K562 (cell line): ENCODE results near the gene IGFALS. TPM values are rescaled to one million over a fixed set of nuclear protein-coding genes. Genes with fewer than 3 reads are reported as not detected.

ENCODE experiments used
- ARID1B ChIP-seq: fragments of 450-650 bp; IDR thresholded peaks from 2 replicates; pipeline ENCODE4 v1.6.1; 2016; ENCODE audit warnings: antibody characterized with exemption, mild to moderate bottlenecking, inconsistent platforms
- BHLHE40 ChIP-seq: IDR thresholded peaks from 2 replicates; pipeline ENCODE4 v1.6.1; 2011; ENCODE audit warnings: low read length, improper control_type of control experiment
- CBFA2T2 ChIP-seq: fragments of 450-650 bp; conservative IDR thresholded peaks from 2 replicates; pipeline ENCODE4 v1.6.1; 2017; ENCODE audit warnings: mild to moderate bottlenecking
- CBX8 ChIP-seq: fragments of 200-600 bp; sonication (generic); IDR thresholded peaks from 2 replicates; pipeline ENCODE4 v1.6.1; 2012; ENCODE audit warnings: borderline replicate concordance, mixed run types, low read depth, mild to moderate bottlenecking, moderate library complexity, mixed read lengths, low read length, control low read depth, inconsistent platforms; ENCODE audit not compliant: poor library complexity, severe bottlenecking; ENCODE audit errors: extremely low read depth
- ESRRB ChIP-seq: fragments of 250-450 bp; sonication (Bioruptor Pico); IDR thresholded peaks from 2 replicates; pipeline ENCODE4 v1.5.0; 2020; ENCODE audit warnings: mild to moderate bottlenecking, moderate library complexity, borderline replicate concordance
- FOXA1 ChIP-seq: fragments of 450-650 bp; IDR thresholded peaks from 2 replicates; pipeline ENCODE4 v1.6.1; 2016; ENCODE audit warnings: mild to moderate bottlenecking, borderline replicate concordance
- ILF3 ChIP-seq: fragments of 450-650 bp; IDR thresholded peaks from 2 replicates; pipeline ENCODE4 v1.6.1; 2018; ENCODE audit warnings: antibody characterized with exemption, mild to moderate bottlenecking, moderate library complexity, borderline replicate concordance
- NCOA6 ChIP-seq: fragments of 450-650 bp; IDR thresholded peaks from 2 replicates; pipeline ENCODE4 v1.6.1; 2017; ENCODE audit warnings: mild to moderate bottlenecking
- NKRF ChIP-seq: fragments of 450-650 bp; IDR thresholded peaks from 2 replicates; pipeline ENCODE4 v1.6.1; 2016; ENCODE audit warnings: borderline replicate concordance
- SFPQ ChIP-seq: fragments of 200-400 bp; formaldehyde crosslinking; IDR thresholded peaks from 2 replicates; pipeline ENCODE4 v1.6.1; 2017; ENCODE audit warnings: mild to moderate bottlenecking, low read depth, low read length, moderate library complexity
- XRCC3 ChIP-seq: fragments of 450-650 bp; IDR thresholded peaks from 2 replicates; pipeline ENCODE4 v1.6.1; 2017; ENCODE audit warnings: mild to moderate bottlenecking, moderate library complexity
- ZBTB7A ChIP-seq: IDR thresholded peaks from 2 replicates; pipeline ENCODE4 v1.6.1; 2011; ENCODE audit warnings: low read depth, mild to moderate bottlenecking, low read length, moderate library complexity, borderline replicate concordance; ENCODE audit not compliant: control insufficient read depth
- ZNF224 ChIP-seq: sonication (generic); formaldehyde crosslinking; IDR thresholded peaks from 2 replicates; pipeline ENCODE4 v1.8.0; 2022; ENCODE audit warnings: mild to moderate bottlenecking, missing genetic modification reagents
- ZNF41 ChIP-seq: fragments of 250-450 bp; sonication (Bioruptor Pico); conservative IDR thresholded peaks from 2 replicates; pipeline ENCODE4 v1.4.0; 2020; ENCODE audit warnings: mild to moderate bottlenecking
- polyA plus RNA-seq, 8 experiments: library from polyadenylated mRNA; depleted of rRNA in 4 of 8; stranded (reverse) in 5 of 8; unstranded in 3 of 8; fragments of >200 nt; fragmentation: Nextera tagmentation in 2 of 8; fragmentation: Illumina TruSeq in 1 of 8; extraction: Ambion mirVana in 2 of 8; extraction: Trizol in 1 of 8; gene quantifications; 2 replicates each; pipeline versions ENCODE4 v1.2.1 to v1.2.3, GENCODE V29; 2011 to 2014; ENCODE audit warnings: inconsistent platforms in 1 of 8, missing spikeins in 1 of 8
- total RNA-seq, 7 experiments: library from RNA; depleted of rRNA in 6 of 7; stranded (reverse); fragments of >200 nt in 6 of 7; fragmentation: Illumina TruSeq in 2 of 7; extraction: Trizol in 2 of 7; gene quantifications; 2 replicates each; pipeline versions ENCODE4 v1.2.1 to v1.2.3, GENCODE V29; 2011 to 2021; ENCODE audit warnings: low replicate concordance in 1 of 7
- TF ChIP-seq, protein P1 (sequence below): fragments of 200-800 bp; sonication (Bioruptor generic); IDR thresholded peaks from 2 replicates; pipeline ENCODE4 v1.6.1; 2016; ENCODE audit warnings: missing genetic modification characterization, missing compliant biosample characterization

The IGFALS gene
- total and polyA plus RNA-seq, 9 of the 15 experiments (the other 6 are each of a cell fraction or from before 2014, with no cell fraction given), result not detected

DNA sequence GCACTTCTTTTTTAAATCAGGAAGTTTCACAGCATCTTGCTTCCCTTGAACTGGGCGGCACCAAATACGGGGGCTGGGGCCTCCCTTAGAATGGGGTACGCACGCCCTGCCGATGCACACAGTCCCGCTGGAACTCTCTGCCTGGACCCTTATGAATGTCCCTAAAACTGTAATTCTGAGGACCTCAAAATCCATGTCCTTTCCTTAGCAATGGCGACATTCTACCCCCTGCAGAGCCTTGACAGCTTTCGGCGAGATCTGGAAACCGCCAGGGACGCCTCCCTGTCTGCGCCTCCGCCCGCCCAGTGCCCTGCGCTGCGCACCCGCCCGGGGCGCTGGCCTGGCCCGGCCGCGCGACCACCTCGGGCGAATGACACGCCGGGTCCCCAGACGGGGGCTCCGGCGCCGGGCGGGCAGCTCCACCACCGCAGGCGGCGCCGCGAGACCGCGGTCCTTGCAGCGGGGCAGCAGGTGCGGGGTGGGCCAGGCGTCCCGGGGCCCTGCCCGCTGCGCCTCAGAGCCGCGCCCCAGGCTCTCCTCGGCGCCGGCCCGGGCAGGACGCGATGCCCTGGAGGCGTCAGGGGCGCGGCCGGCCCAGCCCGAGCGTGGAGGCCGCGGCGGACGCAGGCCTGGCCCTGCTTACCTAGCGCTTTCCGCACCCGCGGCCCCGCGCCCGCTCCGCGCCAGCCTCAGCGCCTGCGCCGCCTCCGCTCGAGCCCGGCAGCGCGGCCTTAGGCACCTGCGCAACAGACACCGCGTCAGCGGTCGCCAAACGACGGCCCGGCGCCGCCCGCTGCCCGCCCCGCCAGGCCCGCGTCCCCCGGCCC, 32.6 kb upstream of the IGFALS start (continued):
- no peak for TF ChIP-seq NKRF
- TF ChIP-seq FOXA1, result no peak
- TF ChIP-seq ILF3, result no peak
- no peak for TF ChIP-seq CBFA2T2
- peak; percentile 36; the same call in 1 of the 2 replicates for TF ChIP-seq ZBTB7A
- no peak for TF ChIP-seq ZNF41 (CRISPR knock-in tag)
- no peak for TF ChIP-seq CBX8
- TF ChIP-seq NCOA6, result no peak
- TF ChIP-seq XRCC3, result no peak
- TF ChIP-seq, protein P1, sequence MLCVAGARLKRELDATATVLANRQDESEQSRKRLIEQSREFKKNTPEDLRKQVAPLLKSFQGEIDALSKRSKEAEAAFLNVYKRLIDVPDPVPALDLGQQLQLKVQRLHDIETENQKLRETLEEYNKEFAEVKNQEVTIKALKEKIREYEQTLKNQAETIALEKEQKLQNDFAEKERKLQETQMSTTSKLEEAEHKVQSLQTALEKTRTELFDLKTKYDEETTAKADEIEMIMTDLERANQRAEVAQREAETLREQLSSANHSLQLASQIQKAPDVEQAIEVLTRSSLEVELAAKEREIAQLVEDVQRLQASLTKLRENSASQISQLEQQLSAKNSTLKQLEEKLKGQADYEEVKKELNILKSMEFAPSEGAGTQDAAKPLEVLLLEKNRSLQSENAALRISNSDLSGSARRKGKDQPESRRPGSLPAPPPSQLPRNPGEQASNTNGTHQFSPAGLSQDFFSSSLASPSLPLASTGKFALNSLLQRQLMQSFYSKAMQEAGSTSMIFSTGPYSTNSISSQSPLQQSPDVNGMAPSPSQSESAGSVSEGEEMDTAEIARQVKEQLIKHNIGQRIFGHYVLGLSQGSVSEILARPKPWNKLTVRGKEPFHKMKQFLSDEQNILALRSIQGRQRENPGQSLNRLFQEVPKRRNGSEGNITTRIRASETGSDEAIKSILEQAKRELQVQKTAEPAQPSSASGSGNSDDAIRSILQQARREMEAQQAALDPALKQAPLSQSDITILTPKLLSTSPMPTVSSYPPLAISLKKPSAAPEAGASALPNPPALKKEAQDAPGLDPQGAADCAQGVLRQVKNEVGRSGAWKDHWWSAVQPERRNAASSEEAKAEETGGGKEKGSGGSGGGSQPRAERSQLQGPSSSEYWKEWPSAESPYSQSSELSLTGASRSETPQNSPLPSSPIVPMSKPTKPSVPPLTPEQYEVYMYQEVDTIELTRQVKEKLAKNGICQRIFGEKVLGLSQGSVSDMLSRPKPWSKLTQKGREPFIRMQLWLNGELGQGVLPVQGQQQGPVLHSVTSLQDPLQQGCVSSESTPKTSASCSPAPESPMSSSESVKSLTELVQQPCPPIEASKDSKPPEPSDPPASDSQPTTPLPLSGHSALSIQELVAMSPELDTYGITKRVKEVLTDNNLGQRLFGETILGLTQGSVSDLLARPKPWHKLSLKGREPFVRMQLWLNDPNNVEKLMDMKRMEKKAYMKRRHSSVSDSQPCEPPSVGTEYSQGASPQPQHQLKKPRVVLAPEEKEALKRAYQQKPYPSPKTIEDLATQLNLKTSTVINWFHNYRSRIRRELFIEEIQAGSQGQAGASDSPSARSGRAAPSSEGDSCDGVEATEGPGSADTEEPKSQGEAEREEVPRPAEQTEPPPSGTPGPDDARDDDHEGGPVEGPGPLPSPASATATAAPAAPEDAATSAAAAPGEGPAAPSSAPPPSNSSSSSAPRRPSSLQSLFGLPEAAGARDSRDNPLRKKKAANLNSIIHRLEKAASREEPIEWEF (CRISPR knock-in tag), result no peak
- no peak for TF ChIP-seq ZNF224 (CRISPR knock-in tag)
- no peak for TF ChIP-seq SFPQ
- TF ChIP-seq ARID1B, result no peak
- TF ChIP-seq ESRRB (CRISPR knock-in tag), result no peak
- no peak for TF ChIP-seq BHLHE40
